PFSK-1 (cell line): ENCODE results near the gene DDX42.

Source experiments
- FOXP2 ChIP-seq: optimal IDR thresholded peaks from 2 replicates; pipeline ENCODE3; 2011; ENCODE audit warnings: borderline replicate concordance, control low read depth, inconsistent platforms; ENCODE audit not compliant: insufficient read depth; ENCODE audit errors: extremely low read length, extremely low read depth
- POLR2AphosphoS5 ChIP-seq: IDR thresholded peaks from 2 replicates; pipeline ENCODE4 v1.6.1; 2012; ENCODE audit warnings: low read depth, mild to moderate bottlenecking, control low read depth, low read length, moderate library complexity
- SIN3A ChIP-seq: IDR thresholded peaks from 2 replicates; pipeline ENCODE4 v1.6.1; 2012; ENCODE audit warnings: mild to moderate bottlenecking, low read length, moderate library complexity, borderline replicate concordance; ENCODE audit not compliant: insufficient read depth
- TAF1 ChIP-seq: IDR thresholded peaks from 2 replicates; pipeline ENCODE4 v1.6.1; 2012; ENCODE audit warnings: low read length, control low read depth, borderline replicate concordance; ENCODE audit not compliant: insufficient read depth
- TF ChIP-seq, protein P1 (sequence below), 2 experiments: IDR thresholded peaks; 2 replicates each; pipeline versions ENCODE4 v1.6.1 to v1.8.0; 2011 to 2012; ENCODE audit warnings: low read depth in 2 of 2, low read length in 2 of 2, control low read depth in 1 of 2, inconsistent platforms in 1 of 2, mild to moderate bottlenecking in 1 of 2, moderate library complexity in 1 of 2; ENCODE audit not compliant: insufficient read depth in 1 of 2

DDX42 gene

DNA sequence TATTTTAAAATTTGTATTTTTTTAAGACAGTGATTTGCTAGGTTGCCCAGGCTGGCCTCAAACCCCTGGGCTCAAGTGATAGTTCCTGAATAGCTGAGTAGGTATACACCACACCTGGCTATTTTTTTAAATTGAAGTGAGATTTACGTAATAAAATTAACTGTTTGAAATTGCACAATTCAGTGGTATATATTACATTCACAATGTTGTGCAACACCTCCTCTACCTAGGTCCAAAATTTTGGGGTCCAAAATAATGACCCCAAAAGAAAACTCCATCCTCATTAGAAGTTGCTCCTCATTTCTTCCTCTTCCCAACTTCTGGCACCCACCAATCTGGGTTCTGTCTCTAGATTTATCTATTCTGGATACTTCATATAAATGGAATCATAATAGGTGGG lies 71.5 kb downstream of the DDX42 start:
- TF ChIP-seq, protein P1, sequence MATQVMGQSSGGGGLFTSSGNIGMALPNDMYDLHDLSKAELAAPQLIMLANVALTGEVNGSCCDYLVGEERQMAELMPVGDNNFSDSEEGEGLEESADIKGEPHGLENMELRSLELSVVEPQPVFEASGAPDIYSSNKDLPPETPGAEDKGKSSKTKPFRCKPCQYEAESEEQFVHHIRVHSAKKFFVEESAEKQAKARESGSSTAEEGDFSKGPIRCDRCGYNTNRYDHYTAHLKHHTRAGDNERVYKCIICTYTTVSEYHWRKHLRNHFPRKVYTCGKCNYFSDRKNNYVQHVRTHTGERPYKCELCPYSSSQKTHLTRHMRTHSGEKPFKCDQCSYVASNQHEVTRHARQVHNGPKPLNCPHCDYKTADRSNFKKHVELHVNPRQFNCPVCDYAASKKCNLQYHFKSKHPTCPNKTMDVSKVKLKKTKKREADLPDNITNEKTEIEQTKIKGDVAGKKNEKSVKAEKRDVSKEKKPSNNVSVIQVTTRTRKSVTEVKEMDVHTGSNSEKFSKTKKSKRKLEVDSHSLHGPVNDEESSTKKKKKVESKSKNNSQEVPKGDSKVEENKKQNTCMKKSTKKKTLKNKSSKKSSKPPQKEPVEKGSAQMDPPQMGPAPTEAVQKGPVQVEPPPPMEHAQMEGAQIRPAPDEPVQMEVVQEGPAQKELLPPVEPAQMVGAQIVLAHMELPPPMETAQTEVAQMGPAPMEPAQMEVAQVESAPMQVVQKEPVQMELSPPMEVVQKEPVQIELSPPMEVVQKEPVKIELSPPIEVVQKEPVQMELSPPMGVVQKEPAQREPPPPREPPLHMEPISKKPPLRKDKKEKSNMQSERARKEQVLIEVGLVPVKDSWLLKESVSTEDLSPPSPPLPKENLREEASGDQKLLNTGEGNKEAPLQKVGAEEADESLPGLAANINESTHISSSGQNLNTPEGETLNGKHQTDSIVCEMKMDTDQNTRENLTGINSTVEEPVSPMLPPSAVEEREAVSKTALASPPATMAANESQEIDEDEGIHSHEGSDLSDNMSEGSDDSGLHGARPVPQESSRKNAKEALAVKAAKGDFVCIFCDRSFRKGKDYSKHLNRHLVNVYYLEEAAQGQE (IDR thresholded peaks at IDR 0.05; ENCODE audit: insufficient read depth in 1 of 2, low read depth in 2 of 2, low read length in 2 of 2) = no peak
- no peak for TF ChIP-seq SIN3A
- TF ChIP-seq TAF1 = no peak
- TF ChIP-seq POLR2AphosphoS5 = no peak
- TF ChIP-seq FOXP2 = no peak

DNA sequence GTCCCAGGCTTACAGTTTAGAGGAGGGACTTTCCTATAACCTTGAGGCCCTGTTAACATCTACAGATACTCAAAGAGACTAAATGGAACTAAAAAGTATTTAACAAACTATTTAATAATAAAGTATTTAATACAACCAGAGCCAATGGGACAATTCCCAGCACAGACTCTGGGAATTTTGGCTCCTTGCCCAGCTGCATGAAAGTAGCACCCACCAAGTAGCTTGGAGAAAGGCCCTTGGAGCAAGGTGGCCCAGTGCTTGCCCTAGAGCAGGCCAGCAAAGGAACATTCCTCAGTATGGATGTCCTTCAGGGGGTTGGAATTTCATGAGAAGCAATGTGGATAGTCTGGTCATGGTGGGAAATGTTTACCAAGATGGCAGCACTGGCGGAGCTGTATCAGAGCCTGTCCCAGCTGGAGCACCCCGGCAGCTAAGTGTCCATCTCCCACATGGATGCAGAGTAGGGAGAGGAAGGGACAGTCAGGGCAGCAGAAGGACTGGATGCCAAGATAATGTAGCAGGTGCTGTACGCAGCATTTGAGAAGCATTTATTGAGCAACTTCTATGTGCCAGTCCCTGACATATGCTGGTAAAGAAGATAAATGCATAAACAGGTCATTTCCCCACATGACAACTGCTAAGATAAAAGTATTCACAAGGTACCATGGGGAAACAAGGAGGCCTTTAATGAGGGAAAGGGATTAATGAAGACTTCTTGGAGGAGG lies 73.7 kb downstream of the DDX42 start:
- TF ChIP-seq, protein P1 (IDR thresholded peaks at IDR 0.05; ENCODE audit: insufficient read depth in 1 of 2, low read depth in 2 of 2, low read length in 2 of 2) = no peak
- TF ChIP-seq TAF1 = no peak
- TF ChIP-seq SIN3A = no peak
- no peak for TF ChIP-seq FOXP2
- no peak for TF ChIP-seq POLR2AphosphoS5

DNA sequence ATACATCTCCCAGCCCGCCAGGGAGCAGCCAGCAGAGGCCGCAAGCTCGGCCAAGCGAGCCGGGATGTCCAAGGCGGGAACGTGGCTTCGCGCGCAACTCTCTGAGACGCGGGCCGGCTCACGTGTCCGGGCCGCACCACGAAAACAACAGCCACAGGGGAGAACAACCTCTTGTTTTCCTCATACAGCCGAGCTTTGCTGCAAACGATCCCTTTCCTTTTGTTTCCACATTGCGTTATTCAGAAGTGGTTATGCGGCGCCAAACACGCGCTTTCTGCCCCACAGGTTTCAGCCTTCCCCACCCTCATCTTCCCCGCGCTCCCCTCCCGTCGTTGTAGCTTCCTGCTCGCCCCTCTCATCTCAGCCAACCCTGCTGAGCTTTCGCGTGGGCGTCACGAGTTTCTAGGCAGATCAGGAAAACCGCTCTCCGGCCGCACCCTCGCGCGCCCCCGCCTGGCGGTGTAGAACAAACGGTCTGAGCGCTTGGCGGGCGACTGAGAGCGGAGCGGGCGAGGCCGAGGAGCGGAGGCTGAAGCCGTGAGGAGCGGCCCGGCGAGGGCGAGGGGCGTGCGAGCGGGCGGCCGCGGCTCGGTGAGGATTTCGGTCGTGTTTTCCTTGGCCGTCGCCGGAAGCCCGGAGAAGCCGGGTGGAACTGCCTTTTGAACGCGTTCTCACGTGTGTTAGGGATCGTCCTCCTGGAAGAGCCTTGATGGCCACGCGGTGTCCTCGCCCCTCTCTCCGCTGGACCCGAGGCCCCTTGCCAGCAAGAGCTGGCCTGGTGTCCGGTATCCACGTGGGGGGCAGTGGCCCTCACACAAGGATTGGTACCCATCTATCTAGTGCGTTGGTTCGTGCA lies 75.1 kb downstream of the DDX42 start:
- TF ChIP-seq TAF1 = no peak
- no peak for TF ChIP-seq SIN3A
- TF ChIP-seq, protein P1 (IDR thresholded peaks at IDR 0.05; ENCODE audit: insufficient read depth in 1 of 2, low read depth in 2 of 2, low read length in 2 of 2) = no peak
- no peak for TF ChIP-seq POLR2AphosphoS5
- no peak for TF ChIP-seq FOXP2

DNA sequence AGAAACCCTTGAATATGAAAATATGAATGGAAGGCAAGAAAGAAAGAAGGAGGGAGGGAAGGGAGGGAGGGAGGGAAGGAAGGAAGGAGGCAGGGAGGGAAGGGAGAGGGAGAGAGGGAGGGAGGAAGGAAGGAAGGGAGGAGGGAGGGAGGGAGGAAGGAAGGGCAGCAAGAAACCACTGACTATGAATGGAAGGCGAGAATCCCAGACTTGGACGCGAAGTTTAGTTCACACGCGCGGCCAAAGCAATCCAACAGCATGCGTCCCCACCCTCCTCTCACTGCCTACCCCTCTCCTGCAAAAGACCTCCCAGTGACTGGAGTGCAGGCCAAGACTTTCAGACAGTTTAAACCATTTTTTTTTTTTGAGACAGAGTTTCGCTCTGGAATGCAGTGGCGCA lies 76.4 kb downstream of the DDX42 start:
- TF ChIP-seq FOXP2 (no peak), SIN3A (0 out of 2 replicates have a peak, but pooled peaks have one; percentile 33)
- TF ChIP-seq, protein P1 (IDR thresholded peaks at IDR 0.05; ENCODE audit: insufficient read depth in 1 of 2, low read depth in 2 of 2, low read length in 2 of 2) = no peak
